Testis (tissue), 2 donors: ENCODE measurements around the gene TNS3.

Experiments
- POLR2A ChIP-seq: fragments of 450-650 bp; IDR thresholded peaks from one replicate; pipeline ENCODE4 v1.6.1; 2017; ENCODE audit warnings: antibody characterized with exemption, mild to moderate bottlenecking, moderate library complexity
- TF ChIP-seq, protein P1 (sequence below), 3 experiments: fragments of 450-650 bp in 2 of 3; fragments of 200-600 bp in 1 of 3; sonication (generic) in 1 of 3; IDR thresholded peaks; one replicate each; pipeline ENCODE4 v1.5.1; 2016 to 2019; ENCODE audit warnings: antibody characterized with exemption in 3 of 3, mild to moderate bottlenecking in 2 of 3, moderate library complexity in 1 of 3

DNA sequence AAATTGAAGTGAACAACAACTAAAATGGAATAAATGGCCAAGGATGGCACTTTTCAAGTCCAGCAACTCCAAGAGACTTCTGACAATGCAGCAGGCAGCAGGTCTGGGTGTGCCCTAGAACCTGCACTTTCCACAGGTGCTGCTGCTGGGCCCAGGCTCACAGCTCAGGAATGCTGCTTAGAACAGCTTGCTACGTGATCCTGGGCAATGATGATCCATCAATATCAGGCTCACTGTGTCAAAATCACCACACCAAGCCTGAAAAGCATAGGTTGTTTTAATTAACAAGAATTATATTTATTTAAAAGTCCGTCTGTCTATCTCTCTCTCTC is 148.4 kb downstream of the TNS3 start:
- TF ChIP-seq, protein P1, sequence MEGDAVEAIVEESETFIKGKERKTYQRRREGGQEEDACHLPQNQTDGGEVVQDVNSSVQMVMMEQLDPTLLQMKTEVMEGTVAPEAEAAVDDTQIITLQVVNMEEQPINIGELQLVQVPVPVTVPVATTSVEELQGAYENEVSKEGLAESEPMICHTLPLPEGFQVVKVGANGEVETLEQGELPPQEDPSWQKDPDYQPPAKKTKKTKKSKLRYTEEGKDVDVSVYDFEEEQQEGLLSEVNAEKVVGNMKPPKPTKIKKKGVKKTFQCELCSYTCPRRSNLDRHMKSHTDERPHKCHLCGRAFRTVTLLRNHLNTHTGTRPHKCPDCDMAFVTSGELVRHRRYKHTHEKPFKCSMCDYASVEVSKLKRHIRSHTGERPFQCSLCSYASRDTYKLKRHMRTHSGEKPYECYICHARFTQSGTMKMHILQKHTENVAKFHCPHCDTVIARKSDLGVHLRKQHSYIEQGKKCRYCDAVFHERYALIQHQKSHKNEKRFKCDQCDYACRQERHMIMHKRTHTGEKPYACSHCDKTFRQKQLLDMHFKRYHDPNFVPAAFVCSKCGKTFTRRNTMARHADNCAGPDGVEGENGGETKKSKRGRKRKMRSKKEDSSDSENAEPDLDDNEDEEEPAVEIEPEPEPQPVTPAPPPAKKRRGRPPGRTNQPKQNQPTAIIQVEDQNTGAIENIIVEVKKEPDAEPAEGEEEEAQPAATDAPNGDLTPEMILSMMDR (IDR thresholded peaks at IDR 0.05) = no peak
- TF ChIP-seq POLR2A = no peak
